ENCODE results near the gene ANGPTL7. TPM values are rescaled to one million over a fixed set of nuclear protein-coding genes. Genes with fewer than 3 reads are reported as not detected.

ANGPTL7 gene
- total and polyA plus RNA-seq, 10 of the 15 experiments (the other 5 are each of a cell fraction or from before 2014, with no cell fraction given): 0.09 TPM; not detected in 9

GRCh38 chr1:11144570-11145256 lies 44.4 kb upstream of the ANGPTL7 start:
- ChIA-PET SMC1A (ENCODE audit: uncharacterized antibody, unreplicated experiment) (no interaction called here), RAD21 (ENCODE audit: unreplicated experiment) (interaction anchor here (0.8 kb wide), 1 partner anchor 8 kb away, joined by 3 read pairs; no protein-coding TSS in a partner anchor), POLR2A (no interaction called here), CTCF (interaction anchor here (1.6 kb wide), 1 partner anchor 497 kb away, joined by 3 read pairs; no protein-coding TSS in a partner anchor)
- ATAC-seq (no peak), DNase-seq (ENCODE audit: low read depth, low spot score) (no peak), FAIRE-seq (no peak)
- H3K79me2 ChIP-seq (ENCODE audit: control insufficient read depth, insufficient read depth, low read length): no peaks in the 10 kb centered on the region
- H3K27me3 ChIP-seq (replicated peaks in 1 of 2; ENCODE audit: control insufficient read depth in 2 of 2, insufficient read depth in 2 of 2, low read length in 1 of 2): no peaks in the 10 kb centered on the region
- H3K9me3 ChIP-seq (replicated peaks; ENCODE audit: control insufficient read depth, insufficient read depth, low read length): no peaks in the 10 kb centered on the region
- TF ChIP-seq USF2 (IDR thresholded peaks at IDR 0.05; ENCODE audit: borderline replicate concordance, low read depth, low read length) (no peak), SREBF2 (IDR thresholded peaks at IDR 0.05; ENCODE audit: low read length) (no peak), NR2C1 (IDR thresholded peaks at IDR 0.05) (no peak), NFIC (IDR thresholded peaks at IDR 0.05; ENCODE audit: low read depth, low read length) (no peak), RELA (IDR thresholded peaks at IDR 0.05; ENCODE audit: borderline replicate concordance, partially characterized antibody) (no peak), CHD1 (IDR thresholded peaks at IDR 0.05; ENCODE audit: low read depth, low read length) (no peak), BRCA1 (IDR thresholded peaks at IDR 0.05; ENCODE audit: low read depth, low read length) (no peak), PAX5 (IDR thresholded peaks at IDR 0.05; ENCODE audit: borderline replicate concordance, low read depth, low read length) (no peak), ZZZ3 (IDR thresholded peaks at IDR 0.05; ENCODE audit: control insufficient read depth, insufficient read length, low read depth) (no peak), FOXM1 (IDR thresholded peaks at IDR 0.05; ENCODE audit: low read depth, low read length) (no peak), ZBED1 (IDR thresholded peaks at IDR 0.05; ENCODE audit: borderline replicate concordance) (no peak), HCFC1 (IDR thresholded peaks at IDR 0.05; ENCODE audit: low read length) (no peak), BMI1 (IDR thresholded peaks at IDR 0.05; ENCODE audit: borderline replicate concordance) (no peak)
- no TSS peak for BruUV-seq (replicated peaks)
- H3K4me1 ChIP-seq (ENCODE audit: control insufficient read depth, insufficient read depth, low read length): no peaks in the 10 kb centered on the region
- no peak overlapping the region for H2AFZ ChIP-seq (ENCODE audit: control insufficient read depth, low read depth, low read length)
- H3K4me2 ChIP-seq (ENCODE audit: control insufficient read depth, insufficient read depth): no peak overlapping the region
- H3K36me3 ChIP-seq (ENCODE audit: control insufficient read depth in 2 of 2, insufficient read depth in 2 of 2, low read length in 1 of 2): peaks cover 10 to 15% of the 10 kb centered on the region in 2 experiments
- in situ Hi-C loops (cut with MboI) (no loop called here), intact Hi-C loops (cut with micrococcal nuclease; ENCODE audit: unreplicated experiment) (no loop called here)
- H4K20me1 ChIP-seq (ENCODE audit: control insufficient read depth, insufficient read depth): no peaks in the 10 kb centered on the region
- H3K27ac ChIP-seq (ENCODE audit: control insufficient read depth, insufficient read depth): no peak overlapping the region
- no peak overlapping the region for H3K9ac ChIP-seq (ENCODE audit: control insufficient read depth, insufficient read depth, low read length)
- H3K4me3 ChIP-seq: no peak overlapping the region
- WGBS (ENCODE audit: insufficient coverage, insufficient replicate concordance, low lambda C conversion rate, missing lambda C conversion rate): 84% methylated on average over 12 of the region's 12 CpGs

Data from GM12878 (cell line).